Measurements from ENCODE around the gene OLA1.

Gene OLA1

GRCh38 chr2:174158003-174158402, 90.3 kb downstream of the OLA1 start:
- Histone ChIP-seq H3K27me3 (replicated peaks; ENCODE audit: control insufficient read depth, insufficient read depth, low read length) (no peaks in the 10 kb centered on the region), H3K36me3 (ENCODE audit: control insufficient read depth, insufficient read depth, low read length) (no peaks in the 10 kb centered on the region), H3K4me3 (replicated peaks; ENCODE audit: low read depth, low read length) (no peak overlapping the region)
- peak; percentile 66 for TF ChIP-seq CTCF (IDR thresholded peaks at IDR 0.05; ENCODE audit: insufficient read depth, low read length, poor library complexity, severe bottlenecking)
- no peak for DNase-seq (ENCODE audit: extremely low read depth, insufficient read length)

- no peaks in the 10 kb centered on the region for H3K27me3 ChIP-seq (replicated peaks; ENCODE audit: control insufficient read depth, insufficient read depth, low read length)
- H3K36me3 ChIP-seq (ENCODE audit: control insufficient read depth, insufficient read depth, low read length), result no peaks in the 10 kb centered on the region
- TF ChIP-seq CTCF (IDR thresholded peaks at IDR 0.05; ENCODE audit: insufficient read depth, low read length, poor library complexity, severe bottlenecking), result no peak
- no peak for DNase-seq (ENCODE audit: extremely low read depth, insufficient read length)
- H3K4me3 ChIP-seq (replicated peaks; ENCODE audit: low read depth, low read length), result no peak overlapping the region
These were observed 91.3 kb downstream of the OLA1 start for GRCh38 chr2:174157053-174157452.

GRCh38 chr2:174153757-174154680, 94.3 kb downstream of the OLA1 start:
- H3K4me3 ChIP-seq (replicated peaks; ENCODE audit: low read depth, low read length), result no peak overlapping the region
- DNase-seq (ENCODE audit: extremely low read depth, insufficient read length), result no peak
- no peaks in the 10 kb centered on the region for H3K36me3 ChIP-seq (ENCODE audit: control insufficient read depth, insufficient read depth, low read length)
- TF ChIP-seq CTCF (IDR thresholded peaks at IDR 0.05; ENCODE audit: insufficient read depth, low read length, poor library complexity, severe bottlenecking), result no peak
- H3K27me3 ChIP-seq (replicated peaks; ENCODE audit: control insufficient read depth, insufficient read depth, low read length), result no peaks in the 10 kb centered on the region

GRCh38 chr2:174149530-174149929, 98.8 kb downstream of the OLA1 start:
- DNase-seq (ENCODE audit: extremely low read depth, insufficient read length), result no peak
- Histone ChIP-seq H3K27me3 (replicated peaks; ENCODE audit: control insufficient read depth, insufficient read depth, low read length) (no peaks in the 10 kb centered on the region), H3K36me3 (ENCODE audit: control insufficient read depth, insufficient read depth, low read length) (no peaks in the 10 kb centered on the region), H3K4me3 (replicated peaks; ENCODE audit: low read depth, low read length) (no peak overlapping the region)
- no peak for TF ChIP-seq CTCF (IDR thresholded peaks at IDR 0.05; ENCODE audit: insufficient read depth, low read length, poor library complexity, severe bottlenecking)

- DNase-seq (ENCODE audit: extremely low read depth, insufficient read length), result no peak
- no peaks in the 10 kb centered on the region for H3K36me3 ChIP-seq (ENCODE audit: control insufficient read depth, insufficient read depth, low read length)
- H3K27me3 ChIP-seq (replicated peaks; ENCODE audit: control insufficient read depth, insufficient read depth, low read length), result no peaks in the 10 kb centered on the region
- H3K4me3 ChIP-seq (replicated peaks; ENCODE audit: low read depth, low read length), result no peak overlapping the region
- no peak for TF ChIP-seq CTCF (IDR thresholded peaks at IDR 0.05; ENCODE audit: insufficient read depth, low read length, poor library complexity, severe bottlenecking)
These were observed 99.5 kb downstream of the OLA1 start for GRCh38 chr2:174148833-174149232.

All from GM06990 (cell line).